GM18951 (cell line): ENCODE results near the gene PTPRCAP.
A peak's percentile ranks its signal among the peaks of the same experiment; 100 is the strongest.
"Not testable (repeated sequence)": the region's sequence is repeated elsewhere in the genome, so short reads cannot be mapped to it uniquely, and the experiment has no call there.

ENCODE experiments used
- POLR2A ChIP-seq: IDR thresholded peaks from 4 replicates; pipeline ENCODE4 v1.6.1; 2011; ENCODE audit warnings: mild to moderate bottlenecking; ENCODE audit not compliant: insufficient read length, insufficient read depth; ENCODE audit errors: extremely low read depth
- in situ Hi-C: fragments of 300-500 bp; cut with MboI; formaldehyde crosslinking; loops from one replicate; pipeline ENCODE4 v1.12.0; 2022; ENCODE audit warnings: low sequenced_read_pairs, mixed read lengths, inconsistent platforms; ENCODE audit not compliant: unreplicated experiment

PTPRCAP gene

GRCh38 chr11:67469508-67469811 is 32.0 kb upstream of the PTPRCAP start:
- in situ Hi-C loops = no loop called here

GRCh38 chr11:67468759-67469507 is 31.5 kb upstream of the PTPRCAP start, which contains the start of gene TMEM134:
TMEM134 (minus strand) TSS chr11:67469251; CDS start chr11:67469192, 59 bp downstream.
- in situ Hi-C loops = no loop called here
- TF ChIP-seq POLR2A = peak; percentile 86

More at GRCh38 chr11:67469508-67469811, 32.0 kb upstream of the PTPRCAP start:
- TF ChIP-seq POLR2A = no peak

- in situ Hi-C loops = no loop called here
- no peak for TF ChIP-seq POLR2A
These were observed 30.9 kb upstream of the PTPRCAP start for GRCh38 chr11:67468456-67468758.

- peak; percentile 1 for TF ChIP-seq POLR2A
- in situ Hi-C loops = no loop called here
These were observed 30.6 kb upstream of the PTPRCAP start for GRCh38 chr11:67468056-67468455.

GRCh38 chr11:67466962-67467771 is 29.7 kb upstream of the PTPRCAP start:
- in situ Hi-C loops = no loop called here

GRCh38 chr11:67466367-67466766 is 28.9 kb upstream of the PTPRCAP start:
- in situ Hi-C loops = no loop called here
- no peak for TF ChIP-seq POLR2A

More at GRCh38 chr11:67466962-67467771, 29.7 kb upstream of the PTPRCAP start:
- no peak for TF ChIP-seq POLR2A

- in situ Hi-C loops = not testable (repeated sequence)
These were observed 28.0 kb upstream of the PTPRCAP start for GRCh38 chr11:67465530-67465929.

- TF ChIP-seq POLR2A = no peak
- in situ Hi-C loops = no loop called here
These were observed 27.7 kb upstream of the PTPRCAP start for GRCh38 chr11:67465189-67465510.

- peak; percentile 90 for TF ChIP-seq POLR2A
- in situ Hi-C loops = no loop called here
These were observed 27.1 kb upstream of the PTPRCAP start for GRCh38 chr11:67464411-67465188.

GRCh38 chr11:67463680-67464410 is 26.4 kb upstream of the PTPRCAP start:
- no peak for TF ChIP-seq POLR2A
- in situ Hi-C loops = no loop called here

- TF ChIP-seq POLR2A = no peak
- in situ Hi-C loops = no loop called here
These were observed 25.7 kb upstream of the PTPRCAP start for GRCh38 chr11:67463186-67463585.

- TF ChIP-seq POLR2A = no peak
- in situ Hi-C loops = no loop called here
These were observed 20.8 kb upstream of the PTPRCAP start for GRCh38 chr11:67458266-67458665.

GRCh38 chr11:67457453-67457852 is 20.0 kb upstream of the PTPRCAP start:
- in situ Hi-C loops = no loop called here
- TF ChIP-seq POLR2A = no peak
